SIG-M5 treated with dmso at 0.1 percent for 504 hours (cell line): ENCODE measurements around the gene NDUFAF3.

Experiments
- DNase-seq: peaks from one replicate; lab custom pipeline; 2025; ENCODE audit not compliant: unreplicated experiment; lab: John Stamatoyannopoulos, UW

The NDUFAF3 gene

GRCh38 chr3:49017971-49018706, 3.8 kb upstream of the NDUFAF3 start, which contains the start of gene DALRD3:
Gene DALRD3, minus strand, starts transcription at chr3:49018580. Its CDS starts 16 bp downstream, at chr3:49018564.
- peak; percentile 81 for DNase-seq

GRCh38 chr3:49018707-49019006, 3.3 kb upstream of the NDUFAF3 start:
- peak; percentile 71 for DNase-seq

GRCh38 chr3:49019941-49020329, 2.0 kb upstream of the NDUFAF3 start:
- DNase-seq: peak; percentile 63

- DNase-seq: peak; percentile 72
Measured at GRCh38 chr3:49020330-49021212, 1.4 kb upstream of the NDUFAF3 start.

- DNase-seq: peak; percentile 95
Measured at GRCh38 chr3:49021213-49021812, 608 bp upstream of the NDUFAF3 start.

GRCh38 chr3:49022688-49023171, 809 bp downstream of the NDUFAF3 start:
- peak; percentile 54 for DNase-seq

- no peak for DNase-seq
Measured at GRCh38 chr3:49023775-49024174, 1.9 kb downstream of the NDUFAF3 start.

- no peak for DNase-seq
Measured at GRCh38 chr3:49024449-49024848, 2.5 kb downstream of the NDUFAF3 start.

- no peak for DNase-seq
Measured at GRCh38 chr3:49025005-49025792, 3.3 kb downstream of the NDUFAF3 start.

GRCh38 chr3:49025793-49026520, 4.0 kb downstream of the NDUFAF3 start:
- DNase-seq: no peak

- no peak for DNase-seq
Measured at GRCh38 chr3:49026536-49026935, 4.6 kb downstream of the NDUFAF3 start.

GRCh38 chr3:49027634-49028033, 5.7 kb downstream of the NDUFAF3 start:
- no peak for DNase-seq

- no peak for DNase-seq
Measured at GRCh38 chr3:49028298-49028672, 6.4 kb downstream of the NDUFAF3 start.

- DNase-seq: peak; percentile 87
Measured at GRCh38 chr3:49028673-49029562, 7.0 kb downstream of the NDUFAF3 start, which contains the start of gene IMPDH2. Gene IMPDH2, minus strand, starts transcription at chr3:49029398. Its CDS starts 48 bp downstream, at chr3:49029350.

GRCh38 chr3:49029563-49029884, 7.6 kb downstream of the NDUFAF3 start:
- DNase-seq: no peak

- no peak for DNase-seq
Measured at GRCh38 chr3:49030321-49030720, 8.4 kb downstream of the NDUFAF3 start.

- DNase-seq: no peak
Measured at GRCh38 chr3:49032646-49033304, 10.9 kb downstream of the NDUFAF3 start.

- DNase-seq: no peak
Measured at GRCh38 chr3:49034650-49035049, 12.7 kb downstream of the NDUFAF3 start.

- no peak for DNase-seq
Measured at GRCh38 chr3:49035281-49035680, 13.4 kb downstream of the NDUFAF3 start.
